Measurements from ENCODE around the gene TBC1D17.

- no peak for TF ChIP-seq EZH2 (IDR thresholded peaks at IDR 0.05; ENCODE audit: insufficient read depth, poor library complexity, severe bottlenecking)
- no peak for TF ChIP-seq EZH2phosphoT487 (IDR thresholded peaks at IDR 0.05; ENCODE audit: insufficient read depth, low read depth)
Measured at GRCh38 chr19:49861541-49862378, 15.7 kb upstream of the TBC1D17 start.

Measured in GM23248 (cell line).